Gastroesophageal sphincter (tissue), 3 donors: Measurements from ENCODE around the gene EXD3.

Experiments used
- POLR2AphosphoS5 ChIP-seq: sonication (generic); formaldehyde crosslinking; IDR thresholded peaks from one replicate; pipeline ENCODE4 v1.6.1; 2017; ENCODE audit warnings: antibody characterized with exemption
- TF ChIP-seq, protein P1 (sequence below), 4 experiments: fragments of 200-600 bp in 2 of 4; fragments of 450-650 bp in 2 of 4; sonication (generic) in 1 of 4; IDR thresholded peaks; one replicate each; pipeline ENCODE4 v1.5.1; 2017 to 2019; ENCODE audit warnings: antibody characterized with exemption in 4 of 4, mild to moderate bottlenecking in 2 of 4, moderate library complexity in 2 of 4

DNA sequence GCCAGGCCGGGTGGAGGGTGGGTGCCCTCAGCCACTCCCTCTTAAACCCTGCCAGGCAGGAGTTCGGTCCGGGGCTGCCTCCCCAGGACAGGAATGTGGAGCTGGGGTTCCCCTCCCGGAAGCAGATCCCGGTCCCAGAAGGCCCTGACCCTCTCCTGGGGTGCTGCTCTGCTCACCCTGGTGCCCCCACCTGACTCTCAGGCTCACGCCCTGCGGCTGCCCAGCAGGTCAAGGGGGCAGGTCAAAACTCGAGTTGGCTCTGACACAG, 117.2 kb downstream of the EXD3 start:
- TF ChIP-seq, protein P1, sequence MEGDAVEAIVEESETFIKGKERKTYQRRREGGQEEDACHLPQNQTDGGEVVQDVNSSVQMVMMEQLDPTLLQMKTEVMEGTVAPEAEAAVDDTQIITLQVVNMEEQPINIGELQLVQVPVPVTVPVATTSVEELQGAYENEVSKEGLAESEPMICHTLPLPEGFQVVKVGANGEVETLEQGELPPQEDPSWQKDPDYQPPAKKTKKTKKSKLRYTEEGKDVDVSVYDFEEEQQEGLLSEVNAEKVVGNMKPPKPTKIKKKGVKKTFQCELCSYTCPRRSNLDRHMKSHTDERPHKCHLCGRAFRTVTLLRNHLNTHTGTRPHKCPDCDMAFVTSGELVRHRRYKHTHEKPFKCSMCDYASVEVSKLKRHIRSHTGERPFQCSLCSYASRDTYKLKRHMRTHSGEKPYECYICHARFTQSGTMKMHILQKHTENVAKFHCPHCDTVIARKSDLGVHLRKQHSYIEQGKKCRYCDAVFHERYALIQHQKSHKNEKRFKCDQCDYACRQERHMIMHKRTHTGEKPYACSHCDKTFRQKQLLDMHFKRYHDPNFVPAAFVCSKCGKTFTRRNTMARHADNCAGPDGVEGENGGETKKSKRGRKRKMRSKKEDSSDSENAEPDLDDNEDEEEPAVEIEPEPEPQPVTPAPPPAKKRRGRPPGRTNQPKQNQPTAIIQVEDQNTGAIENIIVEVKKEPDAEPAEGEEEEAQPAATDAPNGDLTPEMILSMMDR (IDR thresholded peaks at IDR 0.05) = no peak
- no peak for TF ChIP-seq POLR2AphosphoS5
